ENCODE results near the gene FAM78A.
A peak's percentile ranks its signal among the peaks of the same experiment; 100 is the strongest.

FAM78A gene

DNA sequence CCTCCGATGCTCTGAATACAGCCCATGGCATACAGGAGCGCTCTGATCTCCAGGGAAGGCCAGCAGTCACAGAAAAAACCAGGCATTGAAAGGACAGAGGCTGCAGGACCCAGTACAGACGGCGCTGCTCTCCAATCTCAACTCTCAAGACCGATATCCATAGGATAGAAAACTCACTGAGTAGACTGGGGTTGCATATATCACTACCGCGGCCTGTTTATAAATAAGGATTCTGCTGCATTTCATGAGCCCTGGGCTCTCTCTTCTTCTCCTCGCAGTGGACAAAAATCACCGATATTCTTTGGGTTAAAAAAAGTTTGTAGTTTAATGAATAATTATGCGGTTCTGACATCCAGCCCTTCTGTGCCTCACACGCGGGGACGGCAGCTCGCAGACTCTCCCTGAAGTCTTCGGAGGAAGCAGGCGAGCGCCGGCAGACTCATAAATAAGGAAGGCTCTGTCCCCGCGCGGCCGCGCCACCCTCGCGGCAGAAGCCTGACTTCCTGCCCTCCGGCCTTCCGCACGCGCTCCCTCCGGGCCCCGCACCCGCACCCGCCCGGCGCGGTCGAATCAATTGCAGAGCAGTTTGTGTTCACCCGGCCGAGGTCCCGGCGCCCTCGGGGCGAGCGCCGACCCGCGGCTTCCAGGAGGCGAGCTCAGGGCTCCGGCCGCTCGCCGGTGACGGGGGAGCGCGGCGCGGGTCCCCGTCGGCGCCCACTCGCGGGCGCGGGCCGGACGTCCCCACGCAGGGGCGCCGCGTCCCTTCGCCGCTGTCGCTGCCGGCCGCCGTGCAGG is at the start of gene FAM78A:
Gene FAM78A (minus strand): TSS at position 417 of the 795 bp plus-strand sequence. CDS start 331 bp downstream, at position 86.
- Mint-ChIP-seq H3K4me3 (peak within 1 kb of the TSS; percentile 91 to 92), H3K4me1 (peaks cover 34% of the 10 kb centered on the region), H3K9me3 (no peaks in the 10 kb centered on the region), H3K27me3 (peaks cover 7% of the 10 kb centered on the region), H3K27ac (peak within 1 kb of the TSS; percentile 98)
- DNase-seq = peak; percentile 51 to 60
- peak; percentile 16 for ATAC-seq

DNA sequence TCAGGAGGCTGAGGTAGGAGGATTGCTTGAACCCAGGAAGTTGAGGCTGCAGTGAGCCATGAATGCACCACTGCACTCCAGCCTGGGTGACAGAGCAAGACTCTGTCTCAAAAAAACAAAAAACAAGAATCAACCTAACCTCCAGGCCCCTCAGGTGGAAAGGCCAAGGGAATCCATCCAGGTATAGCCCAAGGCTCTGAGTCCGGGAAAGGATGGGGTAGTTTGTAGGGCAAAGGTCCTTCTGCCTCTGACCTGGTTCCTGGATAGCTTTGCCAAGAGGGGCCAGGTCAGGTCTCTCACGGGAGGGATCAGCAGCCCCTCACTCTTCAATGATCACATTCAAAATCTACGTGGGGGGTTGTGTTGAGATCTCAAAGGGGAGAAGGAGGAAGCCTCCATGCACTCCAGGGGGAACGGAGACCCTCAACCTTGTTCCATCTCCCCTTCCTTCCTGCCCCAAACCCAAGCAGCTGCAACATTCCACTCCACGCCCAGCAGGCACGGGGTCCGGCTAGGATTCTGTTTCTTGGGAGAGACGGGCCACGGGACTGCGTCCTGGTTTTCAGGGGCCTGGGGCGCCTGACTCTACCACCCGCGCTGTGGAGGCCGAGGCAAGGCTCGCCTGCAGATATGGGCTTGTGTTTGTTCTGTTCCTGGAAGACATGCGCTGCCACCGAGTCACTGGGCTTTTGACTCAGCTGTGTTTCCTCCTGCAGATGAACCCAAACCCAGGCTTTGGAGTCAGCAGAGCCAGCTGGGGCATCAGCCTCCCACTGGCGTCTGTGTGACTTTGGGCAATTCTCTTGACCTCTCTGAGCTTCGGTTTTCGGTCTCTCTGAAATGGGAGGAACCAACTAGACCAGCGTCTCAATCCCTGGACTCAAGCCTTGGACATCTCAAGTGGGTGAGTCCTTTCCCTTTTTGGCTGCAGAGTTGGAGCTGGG is 48.7 kb upstream of the FAM78A start:
- Mint-ChIP-seq H3K27me3 (peaks cover 7% of the 10 kb centered on the region), H3K4me1 (no peaks in the 10 kb centered on the region), H3K4me3 (no peak overlapping the region), H3K9me3 (no peaks in the 10 kb centered on the region), H3K27ac (peak overlapping the region in 1 of 2 donors; percentile 19)
- ATAC-seq (no peak), DNase-seq (no peak)

DNA sequence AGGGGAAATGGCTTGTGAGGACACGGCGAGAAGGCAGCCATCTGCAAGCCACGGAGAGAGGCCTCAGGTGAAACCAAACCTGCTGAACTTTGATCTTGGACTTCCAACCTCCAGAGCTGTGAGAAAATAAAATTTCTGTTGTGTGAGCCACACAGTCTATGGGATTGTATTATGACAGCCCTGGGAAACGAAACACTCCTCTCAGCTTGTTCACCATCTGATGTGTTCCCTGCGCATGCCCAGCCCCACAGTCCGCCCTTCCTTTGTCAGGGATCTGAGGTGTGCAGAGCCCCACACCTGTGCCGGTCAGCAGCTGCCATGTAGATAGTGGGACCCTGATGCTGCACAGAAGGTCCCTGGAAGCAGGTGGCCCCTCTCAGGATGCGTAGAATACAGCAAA is 47.3 kb upstream of the FAM78A start:
- H3K27me3 Mint-ChIP-seq = no peaks in the 10 kb centered on the region
- no peaks in the 10 kb centered on the region for H3K4me1 Mint-ChIP-seq
- DNase-seq = no peak
- H3K27ac Mint-ChIP-seq = no peak overlapping the region
- no peak for ATAC-seq
- no peak overlapping the region for H3K4me3 Mint-ChIP-seq
- no peaks in the 10 kb centered on the region for H3K9me3 Mint-ChIP-seq

DNA sequence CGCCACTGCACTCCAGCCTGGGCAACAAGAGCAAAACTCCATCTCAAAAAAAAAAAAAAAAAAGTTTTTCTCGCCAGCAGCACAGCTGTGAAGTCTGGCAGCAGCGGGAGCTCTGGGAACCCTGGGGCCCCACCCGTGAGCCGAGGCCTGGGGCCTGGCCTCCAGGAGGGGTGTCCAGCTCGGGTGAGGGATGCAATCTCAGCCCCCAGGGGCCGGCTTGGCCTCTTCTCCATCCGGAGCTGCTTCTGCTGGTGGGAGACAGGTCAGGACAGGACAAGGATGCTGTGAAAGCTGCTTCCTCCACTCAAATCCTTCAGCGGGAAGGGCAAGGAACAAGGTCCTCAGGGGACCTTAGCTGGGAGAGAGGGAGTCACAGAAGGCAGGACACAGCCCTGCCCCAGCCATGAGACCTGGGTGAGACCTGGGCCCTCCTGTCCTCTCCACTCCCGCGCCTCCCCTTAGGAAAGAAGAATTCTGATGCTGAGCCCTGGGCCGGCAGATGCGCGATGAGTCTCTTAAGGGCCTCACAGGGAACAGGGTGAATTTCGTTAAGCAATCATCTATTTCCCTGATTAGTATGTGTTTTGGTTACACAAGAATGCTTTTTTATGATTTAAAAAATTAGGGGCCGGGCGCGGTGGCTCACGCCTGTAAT is 43.8 kb upstream of the FAM78A start:
- no peak overlapping the region for H3K27ac Mint-ChIP-seq
- no peaks in the 10 kb centered on the region for H3K27me3 Mint-ChIP-seq
- H3K4me3 Mint-ChIP-seq = no peak overlapping the region
- DNase-seq (no peak), ATAC-seq (no peak)
- H3K9me3 Mint-ChIP-seq = no peaks in the 10 kb centered on the region
- H3K4me1 Mint-ChIP-seq = no peaks in the 10 kb centered on the region

GRCh38 chr9:131319486-131319885 is 43.2 kb upstream of the FAM78A start:
- no peak for ATAC-seq
- DNase-seq = no peak
- Mint-ChIP-seq H3K4me1 (no peaks in the 10 kb centered on the region), H3K9me3 (no peaks in the 10 kb centered on the region), H3K4me3 (no peak overlapping the region), H3K27me3 (no peaks in the 10 kb centered on the region), H3K27ac (no peak overlapping the region)

DNA sequence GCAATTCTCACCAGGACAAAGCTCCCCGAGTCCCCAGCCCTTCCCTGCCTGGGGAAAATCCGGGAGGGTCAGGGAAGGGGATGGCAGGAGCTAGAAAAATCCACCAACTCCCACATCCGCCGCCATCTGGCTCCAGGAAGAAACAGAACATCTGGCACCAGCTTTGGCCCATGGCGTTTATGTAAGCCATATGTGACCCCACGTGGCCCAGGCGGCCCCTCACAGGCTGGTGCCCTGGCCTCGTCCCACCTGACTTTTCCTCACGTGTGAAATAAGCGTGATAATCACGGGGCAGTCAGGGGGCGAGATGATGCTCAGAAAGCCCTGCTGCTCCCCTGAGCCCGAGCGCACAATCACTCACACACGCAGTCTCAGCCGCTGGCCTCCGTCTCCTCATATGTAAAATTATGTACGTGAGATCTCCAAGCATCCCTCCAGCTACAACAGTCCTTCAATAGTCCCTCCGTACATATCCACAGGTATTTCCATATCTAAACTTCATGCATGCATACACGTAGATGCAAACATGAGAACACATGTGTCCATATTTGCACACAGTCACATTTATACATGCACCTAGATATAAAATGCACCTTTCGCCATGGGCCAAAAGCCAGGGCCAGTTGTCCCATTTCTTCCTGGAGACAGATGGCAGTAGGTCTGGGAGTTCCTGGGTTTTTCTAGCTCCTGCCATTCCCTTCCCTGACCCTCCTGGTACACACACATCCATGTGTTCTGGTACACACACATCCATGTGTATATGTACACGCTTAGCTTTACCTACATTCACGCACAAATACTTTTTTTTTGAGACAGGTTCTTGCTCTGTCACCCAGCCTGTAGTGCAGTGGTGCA is 42.1 kb upstream of the FAM78A start:
- no peak for DNase-seq
- ATAC-seq = no peak
- Mint-ChIP-seq H3K4me1 (no peaks in the 10 kb centered on the region), H3K9me3 (no peaks in the 10 kb centered on the region), H3K4me3 (no peak overlapping the region), H3K27ac (no peak overlapping the region), H3K27me3 (no peaks in the 10 kb centered on the region)

- Mint-ChIP-seq H3K9me3 (no peaks in the 10 kb centered on the region), H3K4me3 (no peak overlapping the region), H3K4me1 (peaks cover 12% of the 10 kb centered on the region), H3K27me3 (no peaks in the 10 kb centered on the region), H3K27ac (no peak overlapping the region)
- ATAC-seq (no peak), DNase-seq (no peak)
Observed at GRCh38 chr9:131312822-131313770, 36.8 kb upstream of the FAM78A start.

DNA sequence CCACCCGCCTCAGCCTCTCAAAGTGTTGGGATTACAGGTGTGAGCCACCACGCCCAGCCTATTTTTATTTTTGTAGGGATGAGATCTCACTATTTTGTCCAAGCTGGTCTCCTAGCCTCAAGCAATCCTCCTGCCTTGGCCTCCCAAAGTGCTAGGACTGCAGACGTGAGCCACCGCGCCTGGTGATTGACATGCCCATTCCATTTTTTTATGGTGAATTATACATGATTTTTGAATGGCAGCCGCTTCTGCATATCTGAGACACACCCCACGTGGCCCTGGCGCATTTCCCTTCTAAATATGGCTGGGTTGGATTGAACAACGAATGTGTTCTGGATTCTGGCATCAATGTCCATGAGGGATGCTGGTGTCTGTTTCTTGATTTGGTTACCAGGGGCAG is 35.9 kb upstream of the FAM78A start:
- H3K4me3 Mint-ChIP-seq = no peak overlapping the region
- no peak overlapping the region for H3K27ac Mint-ChIP-seq

DNA sequence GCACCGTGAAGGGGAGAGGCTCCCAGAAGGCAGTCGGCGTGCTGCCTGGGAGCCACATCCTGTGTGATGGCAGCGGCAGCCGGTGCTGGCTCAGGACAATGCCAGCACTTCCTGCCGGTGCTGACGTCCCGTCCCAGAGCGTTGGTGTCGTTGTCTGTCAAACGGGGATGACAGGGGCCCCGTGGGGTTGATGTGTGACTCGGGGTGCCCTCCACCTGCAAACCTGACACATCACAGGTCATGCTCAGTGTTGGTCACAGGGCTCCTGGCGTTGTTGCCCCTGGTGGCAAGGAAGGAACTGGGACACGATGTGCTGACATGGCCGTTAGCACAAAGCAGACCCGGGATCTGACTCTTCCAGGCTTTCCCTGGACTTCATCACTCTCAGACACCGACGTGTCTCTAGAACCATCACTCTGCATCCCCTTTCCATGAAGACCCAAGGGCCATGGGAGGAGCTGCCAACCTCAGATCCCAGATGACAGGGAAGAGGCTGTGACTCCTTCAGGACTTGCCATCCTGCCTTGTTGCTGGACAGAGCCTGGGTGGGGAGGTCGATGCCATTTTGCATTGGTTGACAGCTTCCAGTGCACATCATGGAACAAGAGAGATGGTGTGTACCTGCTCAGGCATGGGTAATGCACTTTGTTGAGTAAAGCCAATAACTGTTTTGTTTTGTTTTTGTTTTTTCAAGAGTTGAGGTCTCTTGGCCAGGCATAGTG is 34.7 kb upstream of the FAM78A start:
- DNase-seq = peak; percentile 57 to 78
- Mint-ChIP-seq H3K4me1 (peaks cover 12% of the 10 kb centered on the region), H3K27me3 (no peaks in the 10 kb centered on the region), H3K4me3 (peak overlapping the region; percentile 65 to 76), H3K27ac (peak overlapping the region; percentile 79 to 89), H3K9me3 (no peaks in the 10 kb centered on the region)
- peak; percentile 96 for ATAC-seq

More for the DNA sequence above, 35.9 kb upstream of the FAM78A start:
- no peaks in the 10 kb centered on the region for H3K9me3 Mint-ChIP-seq
- no peaks in the 10 kb centered on the region for H3K27me3 Mint-ChIP-seq
- DNase-seq (no peak), ATAC-seq (no peak)
- peaks cover 12% of the 10 kb centered on the region for H3K4me1 Mint-ChIP-seq

GRCh38 chr9:131309530-131310276 is 33.4 kb upstream of the FAM78A start:
- peaks cover 12% of the 10 kb centered on the region for H3K4me1 Mint-ChIP-seq
- no peak for DNase-seq
- ATAC-seq = no peak
- no peak overlapping the region for H3K4me3 Mint-ChIP-seq
- no peaks in the 10 kb centered on the region for H3K27me3 Mint-ChIP-seq
- H3K27ac Mint-ChIP-seq = no peak overlapping the region
- H3K9me3 Mint-ChIP-seq = no peaks in the 10 kb centered on the region

DNA sequence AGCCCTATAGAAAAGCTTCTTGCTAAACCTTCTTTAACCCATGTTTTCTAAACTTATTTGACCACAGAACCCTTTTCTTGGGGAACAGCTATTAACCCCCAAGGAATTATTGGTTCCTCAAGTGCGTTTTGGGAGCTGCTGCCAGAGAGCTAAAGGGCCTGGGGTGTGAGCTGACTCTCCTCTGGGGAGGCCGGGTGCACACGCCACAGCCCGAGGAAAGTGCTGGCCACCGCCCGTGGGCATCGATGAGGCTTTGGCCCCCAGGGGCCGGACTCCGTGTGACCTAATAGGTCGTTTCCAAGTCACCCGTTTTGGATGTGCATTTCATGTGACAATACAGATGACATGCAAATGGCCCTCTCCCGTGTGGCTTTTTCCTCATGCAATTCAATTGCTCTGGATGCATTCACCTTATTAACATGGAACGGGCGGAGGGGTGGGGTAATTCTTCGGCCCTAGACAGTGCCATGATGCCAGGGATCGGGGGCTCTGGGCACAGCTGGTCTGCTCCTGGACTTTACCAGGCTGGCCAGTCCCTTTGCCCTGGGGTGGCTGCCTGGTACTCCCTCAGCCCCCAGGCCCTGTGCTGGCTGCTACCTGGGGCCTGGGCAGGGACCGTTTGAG is 32.7 kb upstream of the FAM78A start:
- H3K27me3 Mint-ChIP-seq = no peaks in the 10 kb centered on the region
- H3K4me1 Mint-ChIP-seq = peaks cover 12% of the 10 kb centered on the region
- no peak overlapping the region for H3K27ac Mint-ChIP-seq
- no peak overlapping the region for H3K4me3 Mint-ChIP-seq
- ATAC-seq (no peak), DNase-seq (no peak)
- no peaks in the 10 kb centered on the region for H3K9me3 Mint-ChIP-seq

DNA sequence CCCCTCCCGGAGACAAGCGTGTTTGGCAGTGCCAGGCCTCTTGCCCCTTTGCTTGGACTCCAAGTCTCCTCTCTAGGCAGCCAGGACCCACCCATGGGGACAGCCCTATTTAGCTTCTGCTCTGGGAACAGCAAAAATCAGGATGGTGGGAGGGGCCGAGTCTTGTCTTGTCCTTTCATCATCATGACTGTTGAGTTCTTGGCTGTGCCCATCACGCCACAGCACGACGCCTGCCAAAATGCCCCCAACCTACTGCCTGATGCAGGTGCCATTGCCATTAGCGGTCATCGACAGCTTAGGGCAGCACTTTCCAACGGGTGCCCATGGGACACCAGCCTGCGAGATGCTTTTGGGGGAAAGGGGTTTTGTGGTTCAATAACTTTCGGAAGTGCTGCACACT is 32.1 kb upstream of the FAM78A start:
- no peak overlapping the region for H3K4me3 Mint-ChIP-seq
- peaks cover 12% of the 10 kb centered on the region for H3K4me1 Mint-ChIP-seq
- no peak for DNase-seq
- no peak overlapping the region for H3K27ac Mint-ChIP-seq
- H3K9me3 Mint-ChIP-seq = no peaks in the 10 kb centered on the region
- ATAC-seq = no peak
- H3K27me3 Mint-ChIP-seq = no peaks in the 10 kb centered on the region

GRCh38 chr9:131307974-131308373 is 31.7 kb upstream of the FAM78A start:
- Mint-ChIP-seq H3K9me3 (no peaks in the 10 kb centered on the region), H3K4me1 (peaks cover 12% of the 10 kb centered on the region), H3K27ac (no peak overlapping the region), H3K4me3 (no peak overlapping the region), H3K27me3 (no peaks in the 10 kb centered on the region)
- no peak for DNase-seq
- ATAC-seq = no peak
